Type B pancreatic cell (in vitro differentiated cells): ENCODE data around the gene CEP350. TPM values are rescaled to one million over a fixed set of nuclear protein-coding genes. Genes with fewer than 3 reads are reported as not detected.

Experiments
- DNase-seq: peaks from one replicate; pipeline ENCODE4 v3.0.0; 2021; ENCODE audit warnings: mixed read lengths; ENCODE audit not compliant: unreplicated experiment; ENCODE audit errors: extremely low spot score
- H3K27ac Mint-ChIP-seq: 2 replicates; pipeline ENCODE4 v1.8.0; 2021; ENCODE audit warnings: mild to moderate bottlenecking, mixed read lengths
- H3K27me3 Mint-ChIP-seq: 2 replicates; pipeline ENCODE4 v1.8.0; 2021; ENCODE audit warnings: mixed read lengths
- H3K36me3 Mint-ChIP-seq: 2 replicates; pipeline ENCODE4 v1.8.0; 2021; ENCODE audit warnings: mixed read lengths
- H3K4me1 Mint-ChIP-seq: one replicate; pipeline ENCODE4 v1.8.0; 2021; ENCODE audit warnings: mixed read lengths; ENCODE audit not compliant: unreplicated experiment
- H3K4me3 Mint-ChIP-seq: 2 replicates; pipeline ENCODE4 v1.8.0; 2021; ENCODE audit warnings: mild to moderate bottlenecking, mixed read lengths
- H3K9me3 Mint-ChIP-seq: 2 replicates; pipeline ENCODE4 v1.8.0; 2021; ENCODE audit warnings: mixed read lengths
- total RNA-seq: library from RNA; stranded (reverse); gene quantifications from 2 replicates; pipeline ENCODE4 v1.2.1, GENCODE V29; 2021; ENCODE audit warnings: low replicate concordance
- TF ChIP-seq, protein P1 (sequence below): fragments of 200-600 bp; sonication (generic); conservative IDR thresholded peaks from 2 replicates; pipeline ENCODE4 v1.5.0; 2021; ENCODE audit warnings: antibody characterized with exemption, mild to moderate bottlenecking

CEP350 gene
- total RNA-seq, 1 donor from 2014 or later: 41.5 TPM

DNA sequence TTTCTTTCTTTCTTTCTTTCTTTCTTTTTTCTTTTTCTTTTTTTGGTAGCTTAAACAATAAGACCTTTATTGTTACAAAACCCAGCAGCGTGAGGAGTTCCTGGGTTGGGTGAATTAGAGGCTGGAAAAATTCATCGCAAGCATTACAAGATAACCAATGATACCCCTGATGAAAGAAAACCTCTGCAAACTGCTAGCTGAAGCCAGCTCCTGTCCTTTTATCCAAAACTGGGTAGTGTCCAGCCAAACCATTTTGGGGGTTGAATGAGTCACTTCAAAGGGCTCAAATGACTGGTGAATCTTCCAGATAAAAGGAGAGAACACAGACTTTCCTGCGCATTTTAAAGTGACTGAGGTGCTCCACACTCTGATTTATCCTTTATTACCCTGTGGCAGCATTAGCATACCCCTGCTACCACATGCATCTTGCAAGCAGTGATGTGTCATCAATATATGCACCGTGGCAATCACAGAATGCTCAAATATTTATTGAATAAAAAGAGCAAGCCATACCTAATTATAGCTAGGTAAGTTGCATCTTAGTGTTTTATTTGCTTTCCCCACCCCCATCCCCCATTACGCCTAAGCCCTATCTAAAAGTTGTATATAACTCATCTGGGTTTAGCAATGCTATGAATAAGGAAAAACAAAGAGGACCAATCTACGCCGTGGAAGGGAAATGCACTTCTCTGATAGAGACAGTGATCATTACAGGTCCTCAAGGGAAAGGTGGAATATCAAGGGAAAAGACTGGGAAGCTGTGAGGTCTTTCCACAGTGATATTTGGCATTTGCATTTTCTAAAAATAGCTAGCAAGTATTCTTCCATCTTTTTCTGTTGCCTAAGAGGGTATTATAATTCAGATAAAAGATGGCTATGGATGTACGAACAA, 32.4 kb upstream of the CEP350 start:
- Mint-ChIP-seq H3K4me3 (no peak overlapping the region), H3K27ac (no peak overlapping the region)

DNA sequence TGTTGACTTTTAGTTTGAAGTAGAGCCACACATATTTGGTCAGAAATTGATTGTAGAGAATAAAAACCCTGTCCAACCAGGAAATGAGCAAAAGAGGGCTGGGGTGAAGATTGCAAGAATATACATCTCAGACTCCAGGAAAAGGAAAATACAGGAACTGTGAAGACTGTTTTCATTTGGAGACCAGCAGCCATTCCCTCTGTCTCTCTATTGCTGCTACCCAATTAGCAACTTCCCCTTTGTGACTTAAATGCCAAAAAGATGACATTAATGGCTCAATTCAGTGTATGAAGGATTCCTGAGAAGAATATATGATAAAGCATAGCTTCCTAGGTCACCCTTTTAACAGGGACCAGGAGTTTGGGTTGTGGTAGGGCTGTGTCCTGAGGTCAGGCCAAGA, 31.6 kb upstream of the CEP350 start:
- H3K36me3 Mint-ChIP-seq: peaks cover 13% of the 10 kb centered on the region
- DNase-seq: no peak
- H3K27ac Mint-ChIP-seq: no peak overlapping the region
- H3K4me1 Mint-ChIP-seq: peaks cover 10% of the 10 kb centered on the region
- TF ChIP-seq, protein P1, sequence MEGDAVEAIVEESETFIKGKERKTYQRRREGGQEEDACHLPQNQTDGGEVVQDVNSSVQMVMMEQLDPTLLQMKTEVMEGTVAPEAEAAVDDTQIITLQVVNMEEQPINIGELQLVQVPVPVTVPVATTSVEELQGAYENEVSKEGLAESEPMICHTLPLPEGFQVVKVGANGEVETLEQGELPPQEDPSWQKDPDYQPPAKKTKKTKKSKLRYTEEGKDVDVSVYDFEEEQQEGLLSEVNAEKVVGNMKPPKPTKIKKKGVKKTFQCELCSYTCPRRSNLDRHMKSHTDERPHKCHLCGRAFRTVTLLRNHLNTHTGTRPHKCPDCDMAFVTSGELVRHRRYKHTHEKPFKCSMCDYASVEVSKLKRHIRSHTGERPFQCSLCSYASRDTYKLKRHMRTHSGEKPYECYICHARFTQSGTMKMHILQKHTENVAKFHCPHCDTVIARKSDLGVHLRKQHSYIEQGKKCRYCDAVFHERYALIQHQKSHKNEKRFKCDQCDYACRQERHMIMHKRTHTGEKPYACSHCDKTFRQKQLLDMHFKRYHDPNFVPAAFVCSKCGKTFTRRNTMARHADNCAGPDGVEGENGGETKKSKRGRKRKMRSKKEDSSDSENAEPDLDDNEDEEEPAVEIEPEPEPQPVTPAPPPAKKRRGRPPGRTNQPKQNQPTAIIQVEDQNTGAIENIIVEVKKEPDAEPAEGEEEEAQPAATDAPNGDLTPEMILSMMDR: no peak
- H3K27me3 Mint-ChIP-seq: no peaks in the 10 kb centered on the region
- H3K9me3 Mint-ChIP-seq: no peaks in the 10 kb centered on the region
- no peak overlapping the region for H3K4me3 Mint-ChIP-seq

More for the DNA sequence above, 32.4 kb upstream of the CEP350 start:
- Mint-ChIP-seq H3K9me3 (no peaks in the 10 kb centered on the region), H3K36me3 (peaks cover 20% of the 10 kb centered on the region), H3K27me3 (no peaks in the 10 kb centered on the region), H3K4me1 (peaks cover 10% of the 10 kb centered on the region)
- DNase-seq: no peak
- TF ChIP-seq, protein P1: no peak

DNA sequence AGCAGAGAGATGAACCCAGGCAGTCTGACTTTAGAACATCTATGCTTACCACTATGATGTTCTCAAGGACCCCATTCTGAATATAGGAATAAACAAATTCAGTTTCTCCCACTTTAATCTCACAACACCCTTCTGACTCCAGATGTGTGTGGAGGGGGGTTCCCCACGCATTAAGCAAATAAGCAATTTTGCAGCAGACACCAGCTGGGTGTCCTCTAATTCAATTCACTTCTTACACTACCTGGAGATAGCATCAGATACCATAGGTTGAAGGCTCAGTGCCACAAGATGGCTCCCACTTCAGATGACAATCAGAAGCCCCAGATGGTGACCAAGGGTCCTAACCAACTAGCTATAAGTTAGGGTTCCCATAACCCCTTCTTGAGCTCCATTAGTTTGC, 30.3 kb upstream of the CEP350 start:
- H3K9me3 Mint-ChIP-seq: no peaks in the 10 kb centered on the region

DNA sequence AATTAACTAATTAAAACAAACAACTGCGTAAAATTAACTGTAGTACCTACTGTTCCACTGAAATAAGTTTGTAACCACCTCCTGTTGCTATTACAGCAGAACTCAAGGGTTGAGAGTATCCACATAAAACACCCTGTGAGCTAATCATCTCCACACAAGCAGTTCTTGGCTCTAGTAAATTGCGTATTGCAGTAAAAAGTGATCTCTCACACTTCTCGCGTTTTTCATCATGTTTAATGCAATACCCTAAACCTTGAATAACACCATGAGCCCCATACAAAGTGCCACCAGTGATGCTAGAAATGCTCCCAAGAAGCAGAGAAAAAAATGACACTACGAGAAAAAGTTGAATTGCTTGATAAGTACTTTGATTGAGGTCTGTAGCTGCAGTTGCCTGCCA, 29.3 kb upstream of the CEP350 start:
- H3K27ac Mint-ChIP-seq: no peak overlapping the region
- H3K4me1 Mint-ChIP-seq: peaks cover 14% of the 10 kb centered on the region
- no peak overlapping the region for H3K4me3 Mint-ChIP-seq
- no peak for DNase-seq
- TF ChIP-seq, protein P1: no peak
- no peaks in the 10 kb centered on the region for H3K36me3 Mint-ChIP-seq
- no peaks in the 10 kb centered on the region for H3K27me3 Mint-ChIP-seq
- H3K9me3 Mint-ChIP-seq: no peaks in the 10 kb centered on the region

More for the DNA sequence above, 30.3 kb upstream of the CEP350 start:
- no peak for DNase-seq
- TF ChIP-seq, protein P1: no peak
- Mint-ChIP-seq H3K27ac (no peak overlapping the region), H3K4me1 (peaks cover 10% of the 10 kb centered on the region), H3K27me3 (no peaks in the 10 kb centered on the region), H3K36me3 (peaks cover 5% of the 10 kb centered on the region), H3K4me3 (no peak overlapping the region)

DNA sequence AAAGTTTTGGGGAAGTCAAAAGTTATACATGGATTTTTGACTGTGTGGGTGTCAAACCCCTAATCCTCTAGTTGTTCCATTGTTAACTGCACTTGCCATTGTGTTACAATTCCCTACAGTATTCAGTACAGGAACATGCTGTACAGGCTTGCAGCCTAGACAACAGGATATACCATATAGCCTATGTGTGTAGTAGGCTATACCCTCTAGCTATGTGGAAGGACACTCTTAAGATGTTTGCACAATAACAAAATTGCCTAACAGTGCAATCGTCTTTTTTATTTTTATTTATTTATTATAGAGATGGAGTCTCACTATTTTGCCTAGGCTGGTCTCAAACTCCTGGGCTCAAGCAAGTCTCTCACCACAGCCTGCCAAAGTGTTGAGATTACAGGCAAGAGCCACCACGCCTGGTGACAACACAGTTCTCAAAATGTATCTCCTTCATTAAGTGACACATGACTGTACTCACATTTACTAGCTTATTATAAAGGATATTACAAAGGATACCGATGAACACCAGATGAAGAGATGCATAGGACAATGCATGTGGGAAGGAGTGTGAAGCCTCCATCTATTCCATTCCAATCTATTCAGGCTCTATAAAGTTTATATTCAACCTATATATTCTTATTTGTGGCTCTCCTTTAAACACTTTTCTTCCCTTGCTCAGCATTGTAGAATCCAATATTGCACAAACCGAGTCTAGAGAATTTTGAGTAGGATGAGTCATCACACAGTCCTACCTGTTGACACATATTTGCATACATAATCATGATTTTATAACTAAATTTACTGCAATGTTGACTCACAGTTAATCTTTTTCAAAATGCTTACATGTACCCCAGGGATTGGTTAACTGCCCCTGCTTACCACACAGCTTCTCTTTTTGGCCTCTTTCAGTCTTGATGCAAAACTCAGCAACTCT, 28.4 kb upstream of the CEP350 start:
- H3K36me3 Mint-ChIP-seq: no peaks in the 10 kb centered on the region
- TF ChIP-seq, protein P1: no peak
- H3K27me3 Mint-ChIP-seq: no peaks in the 10 kb centered on the region
- H3K4me3 Mint-ChIP-seq: no peak overlapping the region
- no peak overlapping the region for H3K27ac Mint-ChIP-seq
- DNase-seq: no peak
- peaks cover 20% of the 10 kb centered on the region for H3K4me1 Mint-ChIP-seq
- no peaks in the 10 kb centered on the region for H3K9me3 Mint-ChIP-seq
